Heart left ventricle (tissue), 16 donors: ENCODE data around the gene SLC6A2. TPM values are rescaled to one million over a fixed set of nuclear protein-coding genes. Genes with fewer than 3 reads are reported as not detected.

Source experiments
- ATAC-seq, 4 donors: fragments of 200-7000 bp; cut with Tn5 transposase; one replicate each; pipeline ENCODE4 v1.9.1; 2020 to 2022; ENCODE audit warnings: moderate library complexity in 4 of 4, mild to moderate bottlenecking in 3 of 4, moderate number of reproducible peaks in 1 of 4
- DNase-seq, 5 donors: peaks; one replicate each; pipeline ENCODE4 v3.0.0-alpha.2; 2020
- H3K27ac ChIP-seq, 12 donors: fragments of 200-600 bp; sonication (generic) in 4 of 12; one replicate each; pipeline versions ENCODE4 v1.5.0 to v1.8.0; 2016 to 2022; ENCODE audit warnings: mild to moderate bottlenecking in 2 of 12
- H3K27me3 ChIP-seq, 9 donors: fragments of 200-600 bp; sonication (generic) in 2 of 9; one replicate each; pipeline versions ENCODE4 v1.5.1 to v1.8.0; 2016 to 2022; ENCODE audit warnings: mild to moderate bottlenecking in 3 of 9
- H3K36me3 ChIP-seq, 9 donors: fragments of 200-600 bp; sonication (generic) in 2 of 9; one replicate each; pipeline versions ENCODE4 v1.5.0 to v1.8.0; 2018 to 2022; ENCODE audit warnings: mild to moderate bottlenecking in 2 of 9
- H3K4me1 ChIP-seq, 12 donors: fragments of 200-600 bp; sonication (generic) in 4 of 12; one replicate each; pipeline versions ENCODE4 v1.5.0 to v1.8.0; 2016 to 2022; ENCODE audit warnings: mild to moderate bottlenecking in 3 of 12
- H3K4me3 ChIP-seq, 12 donors: fragments of 200-600 bp; sonication (generic) in 4 of 12; one replicate each; pipeline versions ENCODE4 v1.5.0 to v1.8.0; 2017 to 2022; ENCODE audit warnings: mild to moderate bottlenecking in 9 of 12, moderate library complexity in 4 of 12
- H3K9me3 ChIP-seq, 12 donors: fragments of 200-600 bp; sonication (generic) in 4 of 12; one replicate each; pipeline versions ENCODE4 v1.5.0 to v1.8.0; 2016 to 2022; ENCODE audit warnings: mild to moderate bottlenecking in 1 of 12
- CTCF ChIP-seq, 12 donors: fragments of 200-600 bp; sonication (generic) in 4 of 12; IDR thresholded peaks; one replicate each; pipeline versions ENCODE4 v1.5.0 to v1.8.0; 2018 to 2022; ENCODE audit warnings: antibody characterized with exemption in 12 of 12, mild to moderate bottlenecking in 5 of 12
- POLR2A ChIP-seq, 2 donors: fragments of 450-650 bp; IDR thresholded peaks; one replicate each; pipeline ENCODE4 v1.6.1; 2017; ENCODE audit warnings: antibody characterized with exemption in 2 of 2, mild to moderate bottlenecking in 2 of 2, moderate library complexity in 2 of 2
- WGBS, 4 donors: extraction: QIAGEN DNeasy Blood & Tissue Kit in 2 of 4; methylation state at CpG; one replicate each; pipeline versions ENCODE4 v1.1.5 to v1.1.7; 2013 to 2018; 5-methylcytosine and 5-hydroxymethylcytosine counted together
- intact Hi-C, 10 donors: fragments of 100-400 bp; cut with DNase I; formaldehyde crosslinking; loops; one replicate each; pipeline versions ENCODE4 v1.11.1 to v1.14.2; 2022
- polyA plus RNA-seq, 2 donors: library from polyadenylated mRNA; stranded (reverse); fragments of 200-250 nt; gene quantifications; one replicate each; pipeline ENCODE4 v1.2.3, GENCODE V29; 2013
- total RNA-seq, 9 donors: library from RNA; depleted of rRNA in 2 of 9; stranded (reverse); fragments of >200 nt in 2 of 9; fragmentation: NEBNext Ultra II Directional in 3 of 9; extraction: Animal tissue kit (Norgen Biotek cat#: 25700) in 3 of 9; gene quantifications; one replicate each; pipeline versions ENCODE4 v1.1.0 to v1.2.4, GENCODE V29; 2016 to 2023
- donor health status: ischemic (EF 13 %, LVEDD 7.1; RV severe dilation, severe dysfunction).
- donor health status: healthy with polysubstance abuse.
- donor health status: DM: no; HTN: yes; CAD: no.
- donor health status: DM: no; HTN: no; CAD: no.
- donor health status: ischemic (EF 25% LVEDD 6.9; RV normal size, moderate dysfunction).
- donor health status: ischemic (EF 25% LVEDD 5.7; RV mildly dilated, moderate dysfunction).
- donor health status: healthy.
- donor health status: DM: yes; HTN: yes; CAD: no.
- donor health status: ischemic (EF 35%, LVEDD 5.7; RV mildly dilated, moderate dysfunction).
- donor health status: nonischemic (EF 11% LVEDD 7.7; RV severe dilation, severe dysfunction).
- donor health status: DM: yes; HTN: yes; CAD: no.
- donor health status: PGD.
- donor health status: ischemic (EF 29% LVEDD 5.4; RV normal size, mild dysfunction).
- donor health status: nonischemic (EF 23%, LVEDD 6.1; RV moderate dilation, normal function).

Gene SLC6A2
- total and polyA plus RNA-seq, 11 donors = 0.18 TPM; not detected in 10

- Histone ChIP-seq H3K9me3 (peaks cover 0 to 10% (median 0%) of the 10 kb centered on the region in 12 donors), H3K36me3 (no peaks in the 10 kb centered on the region), H3K27me3 (no peaks in the 10 kb centered on the region), H3K27ac (no peak overlapping the region), H3K4me1 (no peaks in the 10 kb centered on the region), H3K4me3 (no peak overlapping the region)
- WGBS, 4 donors = 87 to 94% (median 91%) methylated on average over 5 to 7 of the region's 7 CpGs
- intact Hi-C loops = no loop called here
- DNase-seq = no peak
- TF ChIP-seq POLR2A (IDR thresholded peaks at IDR 0.05) = no peak
- TF ChIP-seq CTCF (IDR thresholded peaks at IDR 0.05) = no peak
- no peak for ATAC-seq
Measured at GRCh38 chr16:55682086-55682485, 26.3 kb downstream of the SLC6A2 start.

- Histone ChIP-seq H3K9me3 (peaks cover 0 to 10% (median 0%) of the 10 kb centered on the region in 12 donors), H3K4me3 (no peak overlapping the region), H3K36me3 (no peaks in the 10 kb centered on the region), H3K27me3 (peaks cover 0 to 4% (median 0%) of the 10 kb centered on the region in 9 donors), H3K27ac (no peak overlapping the region), H3K4me1 (no peaks in the 10 kb centered on the region)
- DNase-seq (no peak), ATAC-seq (no peak)
- 89 to 100% (median 99%) methylated on average over 1 of the region's 1 CpG for WGBS, 4 donors
- intact Hi-C loops = no loop called here
- TF ChIP-seq POLR2A (IDR thresholded peaks at IDR 0.05) (no peak), CTCF (IDR thresholded peaks at IDR 0.05) (no peak)
Measured at GRCh38 chr16:55685973-55686372, 30.2 kb downstream of the SLC6A2 start.

- DNase-seq = no peak
- WGBS, 4 donors = 82 to 88% (median 86%) methylated on average over 1 of the region's 1 CpG
- Histone ChIP-seq H3K27me3 (peaks cover 0 to 4% (median 0%) of the 10 kb centered on the region in 9 donors), H3K27ac (no peak overlapping the region), H3K4me1 (no peaks in the 10 kb centered on the region), H3K4me3 (no peak overlapping the region), H3K36me3 (no peaks in the 10 kb centered on the region), H3K9me3 (peaks cover 0 to 10% (median 0%) of the 10 kb centered on the region in 12 donors)
- ATAC-seq = no peak
- TF ChIP-seq POLR2A (IDR thresholded peaks at IDR 0.05) (no peak), CTCF (IDR thresholded peaks at IDR 0.05) (no peak)
- intact Hi-C loops = no loop called here
Measured at GRCh38 chr16:55686671-55687070, 30.9 kb downstream of the SLC6A2 start.

- Histone ChIP-seq H3K27me3 (peaks cover 0 to 4% (median 0%) of the 10 kb centered on the region in 9 donors), H3K4me3 (no peak overlapping the region), H3K4me1 (no peaks in the 10 kb centered on the region), H3K36me3 (no peaks in the 10 kb centered on the region), H3K9me3 (peaks cover 0 to 10% (median 0%) of the 10 kb centered on the region in 12 donors), H3K27ac (no peak overlapping the region)
- no peak for TF ChIP-seq POLR2A (IDR thresholded peaks at IDR 0.05)
- TF ChIP-seq CTCF (IDR thresholded peaks at IDR 0.05) = no peak
- DNase-seq = no peak
- no peak for ATAC-seq
- intact Hi-C loops = no loop called here
- 62 to 70% (median 67%) methylated on average over 2 of the region's 2 CpGs for WGBS, 4 donors
Measured at GRCh38 chr16:55687802-55688201, 32.0 kb downstream of the SLC6A2 start.
